Immature natural killer cell (primary cell): ENCODE results near the gene SYNE4. TPM values are rescaled to one million over a fixed set of nuclear protein-coding genes. Genes with fewer than 3 reads are reported as not detected.
"Not testable (repeated sequence)": the region's sequence is repeated elsewhere in the genome, so short reads cannot be mapped to it uniquely, and the experiment has no call there.

ENCODE experiments used
- DNase-seq, 3 donors: peaks; one replicate each; pipeline ENCODE4 v3.0.0; 2022; ENCODE audit warnings: mixed read lengths in 1 of 3
- H3K27ac Mint-ChIP-seq, 6 donors: one replicate each; pipeline ENCODE4 v1.8.0; 2020; ENCODE audit warnings: mixed read lengths in 6 of 6, mild to moderate bottlenecking in 5 of 6, inconsistent platforms in 4 of 6, moderate library complexity in 3 of 6
- H3K27me3 Mint-ChIP-seq, 3 donors: one replicate each; pipeline ENCODE4 v1.8.0; 2020 to 2021; ENCODE audit warnings: low read depth in 3 of 3, mild to moderate bottlenecking in 3 of 3, mixed read lengths in 3 of 3, moderate library complexity in 3 of 3, inconsistent platforms in 1 of 3
- H3K36me3 Mint-ChIP-seq, 3 donors: one replicate each; pipeline ENCODE4 v1.8.0; 2020; ENCODE audit warnings: mixed read lengths in 3 of 3, inconsistent platforms in 2 of 3, mild to moderate bottlenecking in 2 of 3
- H3K4me1 Mint-ChIP-seq, 2 donors: one replicate each; pipeline ENCODE4 v1.8.0; 2020; ENCODE audit warnings: inconsistent platforms in 2 of 2, mild to moderate bottlenecking in 2 of 2, mixed read lengths in 2 of 2, moderate library complexity in 1 of 2
- H3K4me3 Mint-ChIP-seq, 5 donors: one replicate each; pipeline ENCODE4 v1.8.0; 2020; ENCODE audit warnings: mild to moderate bottlenecking in 5 of 5, mixed read lengths in 5 of 5, inconsistent platforms in 3 of 5, moderate library complexity in 3 of 5
- H3K9me3 Mint-ChIP-seq, 6 donors: one replicate each; pipeline ENCODE4 v1.8.0; 2020; ENCODE audit warnings: mild to moderate bottlenecking in 6 of 6, mixed read lengths in 6 of 6, inconsistent platforms in 4 of 6, moderate library complexity in 3 of 6
- polyA plus RNA-seq, 3 donors: library from polyadenylated mRNA; unstranded; fragments of 300-500 nt; fragmentation: Illumina TruSeq; gene quantifications; one replicate each; pipeline ENCODE4 v1.2.3, GENCODE V29; 2021

SYNE4 gene, protein sequence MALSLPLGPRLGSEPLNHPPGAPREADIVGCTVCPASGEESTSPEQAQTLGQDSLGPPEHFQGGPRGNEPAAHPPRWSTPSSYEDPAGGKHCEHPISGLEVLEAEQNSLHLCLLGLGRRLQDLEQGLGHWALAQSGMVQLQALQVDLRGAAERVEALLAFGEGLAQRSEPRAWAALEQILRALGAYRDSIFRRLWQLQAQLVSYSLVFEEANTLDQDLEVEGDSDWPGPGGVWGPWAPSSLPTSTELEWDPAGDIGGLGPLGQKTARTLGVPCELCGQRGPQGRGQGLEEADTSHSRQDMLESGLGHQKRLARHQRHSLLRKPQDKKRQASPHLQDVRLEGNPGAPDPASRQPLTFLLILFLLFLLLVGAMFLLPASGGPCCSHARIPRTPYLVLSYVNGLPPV
- not detected for polyA plus RNA-seq

DNA sequence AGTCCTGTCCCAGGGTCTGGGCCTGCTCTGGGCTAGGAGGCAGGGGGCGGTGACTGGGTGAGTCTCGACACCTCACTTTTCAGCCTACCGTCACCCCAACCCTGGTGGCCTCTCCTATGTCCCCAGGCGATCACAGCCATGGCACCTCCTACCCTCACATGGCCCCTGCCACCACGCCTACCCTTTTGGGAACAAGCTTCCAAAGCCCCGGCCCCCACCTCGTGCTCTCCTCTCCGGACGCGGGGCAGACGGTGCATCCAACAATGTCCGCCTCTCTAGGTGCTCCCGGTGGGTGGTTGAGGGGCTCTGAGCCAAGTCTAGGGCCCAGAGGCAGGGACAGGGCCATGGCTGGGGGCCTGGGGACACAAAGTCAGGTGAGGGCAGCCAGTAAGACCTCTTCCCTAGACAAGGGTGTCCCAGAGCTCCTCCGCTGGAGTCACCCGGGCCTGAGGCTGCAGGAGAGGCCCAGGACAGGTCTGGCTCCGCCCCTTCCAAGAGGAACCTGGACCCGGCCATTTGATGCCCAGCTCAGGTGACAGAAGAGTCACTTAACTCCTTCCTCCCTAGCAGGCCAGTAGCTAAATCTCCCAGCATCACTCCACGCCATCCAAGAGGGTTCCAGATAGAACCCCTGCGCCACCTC, at the start of gene SYNE4:
Gene SYNE4, minus strand, starts transcription at position 478 of the 643 bp plus-strand sequence. Its CDS starts 132 bp downstream, at position 346.
- H3K27ac Mint-ChIP-seq: peak within 1 kb of the TSS in 3 of 6 donors; percentile 40 to 44 (median 42)

DNA sequence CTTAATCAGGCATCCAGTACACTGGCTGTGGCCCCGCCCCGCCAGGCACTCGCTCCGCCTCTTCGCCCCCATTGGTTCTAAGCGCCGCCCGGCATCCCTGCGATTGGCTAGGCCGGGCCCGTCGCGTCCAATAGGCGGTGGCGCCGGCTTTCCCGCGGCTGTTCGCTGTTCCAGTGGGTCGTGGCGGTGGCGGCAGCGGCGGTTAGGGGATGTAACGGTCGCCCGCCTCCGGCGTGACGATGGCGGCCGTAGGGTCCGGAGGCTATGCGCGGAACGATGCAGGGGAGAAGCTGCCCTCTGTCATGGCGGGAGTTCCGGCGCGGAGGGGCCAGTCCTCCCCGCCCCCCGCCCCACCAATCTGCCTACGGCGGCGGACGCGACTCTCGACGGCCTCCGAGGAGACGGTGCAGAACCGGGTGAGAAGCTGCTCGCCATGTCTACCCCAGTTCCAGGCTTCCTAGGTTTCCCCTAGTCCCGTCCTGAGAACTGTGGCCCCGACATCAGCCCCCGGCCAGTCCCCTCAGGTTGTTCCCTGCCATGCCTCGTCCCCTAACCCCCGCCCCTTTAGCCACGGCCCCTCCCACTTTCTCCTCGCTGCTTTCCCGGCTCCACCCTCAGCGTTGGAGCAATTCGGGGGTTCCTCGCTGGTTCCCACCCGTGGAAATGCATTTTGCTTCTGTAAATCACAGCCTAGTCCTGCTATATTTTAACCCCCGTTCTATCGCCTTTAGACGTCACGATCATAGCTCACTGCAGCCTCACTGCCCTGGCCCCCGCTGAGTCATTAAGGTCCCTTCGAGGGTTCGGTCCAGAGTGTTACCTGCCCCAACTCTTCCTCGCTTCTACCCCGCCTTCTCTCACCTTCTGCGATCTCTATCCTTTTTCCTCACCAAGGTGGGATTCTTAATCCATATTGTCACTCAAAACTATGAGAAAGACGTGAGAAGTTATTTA, 46.4 kb upstream of the SYNE4 start, which contains the start of gene WDR62:
Gene WDR62, plus strand, starts transcription at position 165 of the 954 bp plus-strand sequence. Its CDS starts 75 bp downstream, at position 240.
- Mint-ChIP-seq H3K4me3 (peak within 1 kb of the TSS; percentile 98 to 100 (median 99)), H3K27me3 (peaks cover 9 to 11% (median 9%) of the 10 kb centered on the region in 3 donors), H3K36me3 (peaks cover 0 to 6% (median 0%) of the 10 kb centered on the region in 3 donors), H3K4me1 (peaks cover 17 to 21% of the 10 kb centered on the region in 2 donors), H3K9me3 (no peaks in the 10 kb centered on the region), H3K27ac (peak within 1 kb of the TSS; percentile 91 to 100 (median 99))
- peak; percentile 94 to 95 (median 95) for DNase-seq

More for the DNA sequence above, at the start of gene SYNE4:
- Mint-ChIP-seq H3K4me3 (peak within 1 kb of the TSS; percentile 48 to 69 (median 63)), H3K4me1 (peaks cover 26 to 28% of the 10 kb centered on the region in 2 donors), H3K36me3 (no peaks in the 10 kb centered on the region), H3K27me3 (peaks cover 0 to 5% (median 4%) of the 10 kb centered on the region in 3 donors), H3K9me3 (no peaks in the 10 kb centered on the region)
- DNase-seq: no peak

DNA sequence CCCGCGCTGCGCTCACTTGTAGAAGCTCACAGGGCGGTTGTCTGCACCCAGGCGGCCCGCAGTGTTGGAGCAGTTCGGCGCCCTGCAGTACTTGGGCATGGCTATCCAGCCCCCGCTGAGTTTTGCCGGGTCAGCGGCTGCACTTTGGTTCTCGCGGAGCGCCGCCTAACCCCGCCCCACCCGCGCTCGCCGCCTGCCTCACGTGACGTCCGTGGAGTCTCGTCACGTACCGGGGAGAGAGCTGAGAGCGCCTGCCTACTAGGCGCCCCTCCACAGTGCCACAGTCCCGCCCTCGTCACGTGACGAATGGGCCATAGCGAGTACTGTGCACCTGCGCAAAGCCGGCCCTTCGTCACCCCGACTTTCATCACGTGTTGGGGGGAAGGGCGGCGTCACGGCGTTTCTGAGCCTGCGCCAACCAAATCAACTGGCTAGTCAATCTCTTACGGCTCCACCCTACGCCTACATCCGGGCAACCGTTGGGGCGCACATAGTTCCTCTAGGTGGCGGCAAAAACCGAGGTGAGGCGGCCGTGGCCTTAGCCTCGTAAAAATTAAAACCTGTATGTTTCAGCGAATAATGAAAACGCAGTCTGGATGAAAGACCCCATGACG, 45.6 kb upstream of the SYNE4 start, which contains the start of gene THAP8:
Gene THAP8, minus strand, starts transcription at position 167 of the 614 bp plus-strand sequence. Its CDS starts 68 bp downstream, at position 99.
- peaks cover 0 to 6% (median 0%) of the 10 kb centered on the region in 3 donors for H3K36me3 Mint-ChIP-seq
- peaks cover 9 to 11% (median 9%) of the 10 kb centered on the region in 3 donors for H3K27me3 Mint-ChIP-seq
- H3K27ac Mint-ChIP-seq: peak within 1 kb of the TSS; percentile 91 to 100 (median 99)
- peak; percentile 100 for DNase-seq
- H3K4me3 Mint-ChIP-seq: peak within 1 kb of the TSS; percentile 98 to 100 (median 99)
- H3K4me1 Mint-ChIP-seq: peaks cover 17 to 21% of the 10 kb centered on the region in 2 donors
- H3K9me3 Mint-ChIP-seq: no peaks in the 10 kb centered on the region

DNA sequence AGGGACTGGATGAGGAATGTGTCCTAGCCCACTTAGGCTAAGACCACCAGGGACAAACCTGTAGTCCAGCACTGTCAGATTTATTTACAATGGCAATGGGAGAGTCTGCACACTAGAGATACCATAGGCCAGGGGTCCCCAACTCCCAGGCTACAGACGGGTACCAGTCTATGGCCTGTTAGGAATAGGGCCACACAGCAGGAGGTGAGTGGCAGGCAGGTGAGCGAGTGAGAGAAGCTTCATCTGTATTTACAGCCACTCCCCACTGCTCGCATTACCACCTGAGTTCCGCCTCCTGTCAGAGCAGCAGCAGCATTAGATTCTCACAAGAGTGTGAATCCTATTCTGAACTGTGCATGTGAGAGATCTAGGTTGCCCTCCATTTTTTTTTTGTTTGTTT, 43.0 kb upstream of the SYNE4 start:
- no peak for DNase-seq
- H3K36me3 Mint-ChIP-seq: peaks cover 0 to 6% (median 0%) of the 10 kb centered on the region in 3 donors
- peaks cover 6 to 11% (median 9%) of the 10 kb centered on the region in 3 donors for H3K27me3 Mint-ChIP-seq
- H3K4me1 Mint-ChIP-seq: peaks cover 17 to 21% of the 10 kb centered on the region in 2 donors
- no peaks in the 10 kb centered on the region for H3K9me3 Mint-ChIP-seq
- peak overlapping the region in 2 of 6 donors; percentile 5 to 44 for H3K27ac Mint-ChIP-seq
- no peak overlapping the region for H3K4me3 Mint-ChIP-seq

DNA sequence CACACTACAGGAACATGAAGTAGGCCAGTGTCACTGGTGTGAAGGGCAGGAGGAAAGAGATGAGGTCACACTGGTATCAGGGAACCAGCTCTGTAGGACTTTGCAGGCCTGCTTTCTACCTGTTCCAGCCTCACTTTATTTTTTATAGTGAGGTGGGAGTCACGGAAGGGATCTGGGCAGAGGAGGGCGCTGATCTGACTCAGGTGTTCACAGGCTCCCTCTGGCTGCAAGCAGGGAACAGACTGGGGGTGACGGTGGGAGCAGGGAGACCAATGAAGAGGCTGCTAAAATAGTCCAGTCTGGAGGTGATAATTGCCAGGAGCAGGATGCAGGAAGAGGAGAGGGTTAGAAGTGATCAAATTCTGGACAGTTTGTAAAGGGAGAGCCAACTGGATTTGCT, 42.6 kb upstream of the SYNE4 start:
- peak overlapping the region in 3 of 6 donors; percentile 5 to 73 (median 44) for H3K27ac Mint-ChIP-seq
- H3K27me3 Mint-ChIP-seq: peaks cover 6 to 11% (median 9%) of the 10 kb centered on the region in 3 donors
- H3K9me3 Mint-ChIP-seq: no peaks in the 10 kb centered on the region
- peaks cover 15 to 19% of the 10 kb centered on the region in 2 donors for H3K4me1 Mint-ChIP-seq
- H3K36me3 Mint-ChIP-seq: peaks cover 0 to 6% (median under 1%) of the 10 kb centered on the region in 3 donors
- H3K4me3 Mint-ChIP-seq: peak overlapping the region in 2 of 5 donors; percentile 16 to 46
- no peak for DNase-seq

DNA sequence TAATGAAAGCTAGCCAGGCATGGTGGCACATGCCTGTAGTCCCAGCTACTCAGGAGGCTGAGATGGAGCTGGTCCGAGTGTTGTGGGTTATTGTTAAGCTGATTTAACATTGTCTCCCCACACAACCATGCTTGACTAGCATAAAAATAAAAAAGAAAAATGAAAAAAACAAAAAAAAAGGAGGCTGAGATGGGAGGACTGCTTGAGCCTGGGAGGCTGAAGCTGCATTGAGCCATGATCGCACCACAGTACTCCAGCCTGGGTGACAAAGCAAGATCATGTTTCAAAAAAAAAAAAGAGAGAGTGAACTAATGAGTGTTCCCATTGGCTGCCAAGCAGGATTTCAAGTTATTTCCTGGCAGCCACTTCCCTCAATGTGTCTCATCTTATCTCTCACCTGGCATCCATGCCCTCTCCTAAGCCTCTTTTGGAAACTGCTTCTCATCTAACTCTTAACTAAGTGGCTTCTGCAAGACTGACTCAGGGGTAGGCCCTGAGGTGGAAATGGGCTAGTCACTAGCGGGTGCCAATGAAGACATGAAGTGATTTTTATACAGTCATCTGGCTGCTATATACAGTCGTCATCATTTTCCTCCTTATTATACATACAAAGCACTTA, 40.6 kb upstream of the SYNE4 start:
- H3K27me3 Mint-ChIP-seq: peaks cover 1 to 5% (median 3%) of the 10 kb centered on the region in 3 donors
- no peaks in the 10 kb centered on the region for H3K9me3 Mint-ChIP-seq
- H3K4me3 Mint-ChIP-seq: no peak overlapping the region
- H3K36me3 Mint-ChIP-seq: peaks cover 4 to 15% (median 4%) of the 10 kb centered on the region in 3 donors
- DNase-seq: no peak
- H3K27ac Mint-ChIP-seq: no peak overlapping the region
- peaks cover 7 to 10% of the 10 kb centered on the region in 2 donors for H3K4me1 Mint-ChIP-seq

DNA sequence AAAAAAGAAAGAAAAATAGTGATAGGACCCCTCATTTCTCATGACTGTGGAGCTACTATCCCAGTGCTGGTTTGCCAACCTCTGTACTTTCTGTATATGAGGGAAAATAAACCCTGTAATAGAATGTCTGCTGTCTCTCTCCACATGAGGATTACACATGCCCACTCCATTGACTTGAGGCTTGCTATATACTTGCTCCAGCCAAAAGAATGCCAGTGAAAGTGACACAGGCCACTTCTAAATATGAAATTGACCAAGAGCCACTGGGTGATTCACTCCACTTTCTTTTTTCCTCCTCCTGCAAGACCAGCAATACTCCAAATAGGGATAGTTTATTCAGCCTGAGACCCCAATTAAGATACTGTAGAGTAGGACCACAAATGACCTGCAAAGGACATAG, 39.2 kb upstream of the SYNE4 start:
- Mint-ChIP-seq H3K27me3 (peaks cover 0 to 2% (median 0%) of the 10 kb centered on the region in 3 donors), H3K4me1 (no peaks in the 10 kb centered on the region), H3K4me3 (no peak overlapping the region), H3K27ac (no peak overlapping the region), H3K36me3 (peaks cover 4 to 15% (median 7%) of the 10 kb centered on the region in 3 donors), H3K9me3 (no peaks in the 10 kb centered on the region)
- no peak for DNase-seq

DNA sequence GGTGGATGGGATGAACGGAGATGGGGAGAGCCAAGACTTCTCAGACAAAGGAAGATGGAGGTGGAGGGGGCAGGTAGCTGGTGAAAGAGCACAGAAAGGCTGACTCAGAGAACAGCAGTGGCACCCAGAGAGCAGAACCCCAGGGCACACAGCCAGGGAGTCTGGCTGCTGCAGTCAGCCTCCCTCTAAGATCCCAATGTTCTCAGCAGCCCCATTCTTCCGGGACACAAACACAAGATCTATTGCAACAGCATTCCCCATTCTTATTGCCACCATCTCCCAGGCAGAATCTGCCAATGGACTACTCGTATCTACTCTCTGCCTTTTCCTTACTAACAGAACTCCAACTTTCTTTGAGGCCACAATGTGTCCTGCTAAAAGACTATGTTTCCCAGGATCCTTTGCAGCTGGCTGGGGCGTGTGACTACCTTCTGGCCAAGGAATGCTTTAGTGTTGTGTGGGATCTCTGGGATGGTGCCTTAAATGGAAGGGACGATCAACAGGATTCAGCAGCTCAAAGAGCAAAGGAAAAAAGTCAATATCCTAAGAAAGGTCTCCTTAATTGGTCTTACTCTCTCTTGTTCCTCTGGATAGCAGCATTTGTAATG, 37.9 kb upstream of the SYNE4 start:
- H3K27me3 Mint-ChIP-seq: peaks cover 0 to 4% (median 0%) of the 10 kb centered on the region in 3 donors
- H3K4me1 Mint-ChIP-seq: no peaks in the 10 kb centered on the region
- no peak for DNase-seq
- no peak overlapping the region for H3K27ac Mint-ChIP-seq
- H3K4me3 Mint-ChIP-seq: no peak overlapping the region
- peaks cover 4 to 15% (median 7%) of the 10 kb centered on the region in 3 donors for H3K36me3 Mint-ChIP-seq
- H3K9me3 Mint-ChIP-seq: no peaks in the 10 kb centered on the region

DNA sequence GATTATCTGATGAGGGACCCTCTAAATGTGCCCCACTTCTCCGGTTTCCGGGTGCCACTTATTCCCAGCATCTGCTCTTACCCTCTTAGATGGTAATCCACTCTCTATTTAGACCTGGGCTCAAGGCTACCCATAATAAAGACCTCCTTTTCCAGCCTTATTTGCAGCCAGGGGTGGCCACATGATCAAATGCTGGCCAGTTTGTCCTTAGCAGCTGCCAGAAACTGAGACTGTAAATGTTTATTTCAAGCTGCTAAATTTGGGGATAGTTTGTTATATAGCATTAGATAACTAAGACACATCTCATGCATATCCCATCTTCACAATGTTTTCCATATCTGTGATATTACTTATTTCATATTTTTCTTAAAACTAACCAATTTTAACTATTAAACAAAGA, 35.3 kb upstream of the SYNE4 start:
- peaks cover 4 to 10% (median 7%) of the 10 kb centered on the region in 3 donors for H3K36me3 Mint-ChIP-seq
- peaks cover 0 to 6% (median 2%) of the 10 kb centered on the region in 3 donors for H3K27me3 Mint-ChIP-seq
- no peaks in the 10 kb centered on the region for H3K4me1 Mint-ChIP-seq
- no peak for DNase-seq
- no peak overlapping the region for H3K4me3 Mint-ChIP-seq
- no peak overlapping the region for H3K27ac Mint-ChIP-seq
- no peaks in the 10 kb centered on the region for H3K9me3 Mint-ChIP-seq

DNA sequence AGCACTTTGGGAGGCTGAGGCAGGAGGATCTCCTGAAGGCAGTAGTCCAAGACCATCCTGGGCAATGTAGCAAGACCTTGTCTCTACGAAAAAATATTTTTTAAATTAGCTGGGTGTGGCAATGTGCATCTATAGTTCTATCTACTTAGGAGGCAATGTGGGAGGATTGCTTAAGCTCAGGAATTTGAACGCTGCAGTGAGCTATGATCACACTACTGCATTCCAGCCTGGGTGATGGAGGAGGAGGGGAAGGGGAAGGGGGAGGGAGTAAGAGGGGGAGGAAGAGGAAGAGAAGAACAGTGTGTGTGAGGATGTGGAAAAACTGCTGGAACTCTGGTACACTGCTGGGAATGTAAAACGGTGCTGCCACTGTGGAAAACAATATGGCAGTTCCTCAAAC, 33.2 kb upstream of the SYNE4 start:
- no peak for DNase-seq
- H3K4me1 Mint-ChIP-seq: peaks cover 8 to 12% of the 10 kb centered on the region in 2 donors
- no peak overlapping the region for H3K4me3 Mint-ChIP-seq
- peaks cover 4 to 11% (median 10%) of the 10 kb centered on the region in 3 donors for H3K36me3 Mint-ChIP-seq
- H3K9me3 Mint-ChIP-seq: no peaks in the 10 kb centered on the region
- no peak overlapping the region for H3K27ac Mint-ChIP-seq
- peaks cover 2 to 6% (median 2%) of the 10 kb centered on the region in 3 donors for H3K27me3 Mint-ChIP-seq

DNA sequence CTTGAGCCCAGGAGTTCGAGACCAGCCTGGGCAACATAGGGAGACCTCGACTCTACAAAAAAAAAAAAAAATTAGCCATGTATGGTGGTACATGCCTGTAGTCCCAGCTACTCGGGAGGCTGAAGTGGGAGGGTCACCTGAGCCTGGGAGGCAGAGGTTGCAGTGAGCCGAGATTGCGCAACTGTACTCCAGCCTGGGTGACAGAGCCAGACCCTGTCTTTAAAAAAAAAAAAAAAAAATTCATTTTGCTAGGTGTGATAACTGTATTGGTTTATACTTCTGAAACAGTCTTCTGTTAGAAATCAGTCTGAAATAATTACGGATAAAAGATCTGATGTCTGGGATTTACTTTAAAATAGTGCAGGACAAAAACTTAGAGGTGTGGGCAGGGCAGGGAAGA, 32.5 kb upstream of the SYNE4 start:
- not testable (repeated sequence) for H3K9me3 Mint-ChIP-seq, H3K4me3 Mint-ChIP-seq, H3K27me3 Mint-ChIP-seq, DNase-seq
- Mint-ChIP-seq H3K36me3 (peaks cover 3 to 11% (median 8%) of the 10 kb centered on the region in 3 donors), H3K4me1 (peaks cover 10 to 19% of the 10 kb centered on the region in 2 donors), H3K27ac (peak overlapping the region in 2 of 6 donors; percentile 7 to 42)

DNA sequence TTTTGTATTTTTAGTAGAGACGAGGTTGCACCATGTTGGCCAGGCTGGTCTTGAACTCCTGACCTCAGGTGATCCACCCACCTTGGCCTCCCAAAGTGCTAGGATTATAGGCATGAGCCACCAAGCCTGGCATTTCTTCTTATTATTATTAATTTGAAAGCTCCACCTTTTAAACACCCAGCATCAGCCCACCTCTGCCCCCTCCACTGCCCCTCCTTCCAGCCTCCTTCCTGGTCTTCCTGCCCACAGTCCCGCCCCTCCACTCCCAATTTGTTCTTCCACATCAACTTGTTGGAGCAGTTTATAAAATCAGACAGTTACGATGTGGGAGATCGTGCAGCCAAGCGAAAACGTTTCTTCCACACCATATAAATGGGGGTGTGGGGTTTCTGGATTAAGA, 31.9 kb upstream of the SYNE4 start:
- Mint-ChIP-seq H3K27ac (peak overlapping the region in 1 of 6 donors; percentile 45), H3K4me3 (no peak overlapping the region), H3K27me3 (peaks cover 2 to 6% (median 3%) of the 10 kb centered on the region in 3 donors), H3K36me3 (peaks cover 0 to 8% (median 2%) of the 10 kb centered on the region in 3 donors), H3K9me3 (no peaks in the 10 kb centered on the region), H3K4me1 (peaks cover 16 to 24% of the 10 kb centered on the region in 2 donors)
- no peak for DNase-seq
